HG03457 (cell line): Measurements from ENCODE around the gene INPP4B.

ENCODE experiments used
- ATAC-seq: cut with Tn5 transposase; IDR thresholded peaks from one replicate; pipeline ENCODE4 v1.9.1; 2021; ENCODE audit warnings: moderate number of reproducible peaks; ENCODE audit not compliant: unreplicated experiment

Gene INPP4B

DNA sequence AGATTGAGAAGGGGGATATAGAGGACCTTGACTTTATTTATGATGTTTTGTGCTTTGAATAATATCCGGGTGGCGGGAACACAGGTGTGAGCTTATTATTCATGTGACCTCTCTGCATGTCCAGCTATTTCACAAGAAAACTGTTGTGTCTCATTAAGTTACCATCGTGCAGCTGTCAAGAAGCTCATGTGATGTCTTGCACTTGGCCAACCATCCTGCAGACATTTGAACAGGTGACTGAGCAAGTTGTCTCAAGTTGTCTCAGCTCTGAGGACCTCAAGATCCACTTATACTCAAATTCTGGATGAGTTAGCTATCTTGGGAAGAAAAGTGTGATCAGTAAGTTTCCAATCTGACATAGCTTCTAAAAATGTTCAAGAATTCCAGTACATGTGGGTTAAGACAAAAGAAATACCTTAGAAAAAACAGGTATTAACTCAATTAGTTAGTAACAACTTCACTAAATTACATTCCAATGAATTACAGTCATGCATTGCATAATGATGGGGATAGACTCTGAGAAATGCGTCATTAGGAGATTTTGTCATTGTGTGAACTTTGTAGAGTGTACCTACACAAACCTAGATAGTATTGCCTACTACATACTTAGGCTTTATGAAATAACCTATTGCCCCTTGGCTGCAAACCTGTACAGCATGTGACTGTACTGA, 462.2 kb downstream of the INPP4B start:
- ATAC-seq: no peak

DNA sequence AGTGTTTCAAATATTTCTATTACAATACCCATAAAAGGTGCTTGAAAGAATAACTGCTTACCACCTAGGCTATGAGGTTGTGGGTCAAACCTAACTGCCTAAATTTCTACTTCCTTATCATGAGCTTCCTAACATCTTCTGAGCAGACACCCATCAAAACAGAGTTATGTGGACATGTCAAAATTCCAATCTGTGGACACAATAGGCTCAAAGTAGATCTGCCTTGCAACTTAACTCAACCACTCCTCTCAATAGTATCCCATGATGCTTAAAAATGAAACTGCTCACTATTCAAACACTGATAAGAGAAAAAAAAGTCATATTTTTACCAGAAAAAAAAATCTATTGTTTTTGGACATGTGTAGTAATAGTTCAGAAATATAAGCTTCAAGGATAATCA, 462.7 kb downstream of the INPP4B start:
- ATAC-seq: no peak

DNA sequence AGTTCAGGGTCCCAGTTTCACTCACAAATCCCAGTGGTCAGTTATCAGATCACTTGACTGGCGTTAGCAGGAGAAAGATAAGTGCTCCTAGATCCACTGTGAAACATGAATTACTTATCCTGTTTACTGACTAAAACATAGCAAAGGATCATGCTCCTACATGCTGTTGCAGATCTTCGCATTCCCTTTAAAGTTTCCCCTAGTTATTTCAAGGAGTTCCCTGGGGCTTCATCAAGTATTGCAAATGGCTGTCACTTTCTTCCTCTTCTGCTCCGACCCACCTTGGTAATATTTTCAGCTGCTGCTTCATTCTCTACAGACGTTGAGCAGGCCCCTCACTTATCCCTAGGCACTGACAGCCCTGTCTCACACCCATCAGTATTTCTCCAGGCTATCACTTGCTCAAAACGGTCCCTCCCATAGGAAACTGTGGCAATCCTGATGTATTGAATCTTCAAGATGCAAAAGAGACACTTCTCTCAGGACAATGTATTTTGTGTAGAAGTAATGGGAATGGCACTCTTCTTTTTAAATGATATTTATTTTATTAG, 466.0 kb downstream of the INPP4B start:
- ATAC-seq: no peak

DNA sequence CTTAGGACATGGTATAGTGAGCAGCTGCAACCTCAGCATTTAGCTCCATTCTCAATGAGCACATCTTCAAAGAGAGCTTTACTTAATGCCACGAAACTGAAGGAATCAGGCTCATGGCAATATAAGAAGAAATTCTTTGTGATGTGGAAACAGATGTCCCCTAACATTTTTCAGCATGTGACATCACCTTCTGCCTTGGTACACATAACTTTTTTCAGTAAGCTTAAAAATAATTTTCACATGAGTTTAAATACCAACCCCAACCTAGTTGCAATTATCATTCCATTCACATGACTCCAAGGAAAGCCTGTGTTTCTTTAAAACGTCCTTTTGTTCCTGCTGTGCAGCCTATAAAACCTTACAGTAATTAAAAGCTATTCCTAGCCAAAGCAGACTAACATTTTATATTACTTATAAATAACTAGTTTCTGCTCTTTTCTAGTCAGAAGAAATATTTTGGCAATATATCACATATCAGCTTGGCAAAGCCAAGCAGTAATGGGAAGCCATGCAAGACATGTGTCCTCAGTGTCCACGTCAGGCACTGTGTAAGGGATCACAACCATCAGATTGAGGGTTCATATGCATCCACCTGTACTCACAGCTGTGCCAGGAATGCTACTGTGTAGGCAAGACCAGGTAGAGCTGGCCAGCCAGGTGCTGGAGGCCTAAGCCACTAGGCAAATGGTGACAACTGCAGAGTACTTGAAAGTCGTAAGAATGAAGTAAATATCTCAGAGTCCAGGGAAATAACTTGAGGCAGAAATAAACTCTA, 466.6 kb downstream of the INPP4B start:
- ATAC-seq: no peak

GRCh38 chr4:142378179-142378578, 467.9 kb downstream of the INPP4B start:
- ATAC-seq: no peak

DNA sequence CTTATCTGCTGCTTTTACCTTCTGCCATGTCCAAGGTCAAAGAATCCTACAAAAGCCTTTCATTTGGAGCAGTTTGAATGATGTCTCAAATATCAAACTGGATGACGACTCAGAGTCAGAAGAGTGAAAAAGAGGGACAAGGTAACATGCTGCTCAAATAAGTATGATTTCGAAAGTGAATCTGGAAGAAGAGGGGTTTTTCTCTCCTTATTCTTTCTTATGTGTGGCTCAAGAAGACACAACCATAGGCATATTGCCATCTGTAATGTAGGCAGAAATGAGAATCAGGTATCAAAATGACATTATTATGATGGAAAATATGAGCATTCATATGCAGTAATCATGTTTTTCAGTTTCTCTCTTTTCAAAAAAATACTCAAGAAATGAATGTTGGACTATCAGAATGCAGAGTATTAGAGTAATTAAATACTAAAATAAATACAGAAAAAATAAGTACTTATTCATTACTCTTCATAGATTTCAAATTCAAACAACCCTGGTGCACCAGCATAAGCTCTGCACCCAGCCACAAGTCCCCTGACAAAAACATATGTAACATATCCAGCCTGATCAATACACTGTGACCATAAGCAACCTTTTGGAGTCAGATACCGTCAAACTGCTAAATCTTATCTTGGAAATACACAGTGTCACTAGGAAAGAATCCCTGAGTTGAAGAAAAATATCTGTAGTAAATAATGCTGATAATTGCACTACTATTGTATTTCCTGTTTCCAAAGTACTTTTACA, 468.6 kb downstream of the INPP4B start:
- no peak for ATAC-seq

- ATAC-seq: no peak
Observed at GRCh38 chr4:142376204-142376603, 469.9 kb downstream of the INPP4B start.

DNA sequence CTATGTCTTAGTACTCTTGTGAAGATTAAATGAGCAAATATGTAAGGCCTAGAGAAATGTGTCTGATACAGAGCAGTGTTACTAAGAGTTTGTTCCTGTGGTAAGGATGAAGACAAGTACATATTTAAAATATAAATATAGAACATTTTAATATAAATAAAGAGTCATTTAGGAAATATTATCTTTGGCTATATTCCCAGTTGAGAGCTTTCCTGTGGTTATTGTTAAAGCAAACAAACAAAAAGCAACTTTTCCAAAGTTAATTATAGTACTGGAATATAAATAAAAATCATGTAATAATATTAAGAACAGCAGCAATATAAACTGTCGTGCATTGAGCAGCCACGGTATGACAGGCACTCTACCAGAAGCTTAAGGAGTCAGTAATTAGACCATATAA, 472.5 kb downstream of the INPP4B start:
- no peak for ATAC-seq

DNA sequence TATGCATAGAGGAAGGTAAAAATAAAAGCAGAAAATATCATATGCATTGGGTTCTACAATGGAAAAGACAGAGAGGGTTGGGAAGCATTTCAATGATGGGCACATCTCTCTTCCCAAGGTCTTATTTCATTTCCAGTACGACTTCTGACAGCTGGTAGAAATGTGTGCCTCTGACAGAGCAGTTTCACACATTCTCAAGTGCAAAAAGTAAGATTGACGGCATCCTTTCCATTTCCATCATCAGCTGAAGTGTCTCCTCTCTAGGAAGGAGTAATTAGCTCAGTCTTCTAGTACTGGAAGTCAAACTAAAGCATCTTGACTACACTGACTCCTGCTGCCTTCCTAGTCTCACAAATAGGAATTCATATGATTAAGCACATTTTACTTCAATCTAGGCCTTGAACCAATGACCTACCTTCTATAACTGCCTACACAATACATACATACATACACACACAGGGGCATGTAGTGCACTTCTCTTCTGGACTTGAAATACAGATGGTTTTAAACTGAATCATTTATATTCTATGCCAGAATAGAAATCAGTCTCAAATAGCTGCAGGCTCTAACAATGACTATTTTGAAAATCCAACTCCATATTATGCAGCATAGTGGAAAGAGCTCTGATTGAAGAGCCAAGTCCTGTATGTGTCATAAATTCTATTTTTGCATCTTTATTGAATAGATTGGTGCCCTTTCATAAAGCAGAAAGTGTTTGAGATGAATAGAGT, 473.4 kb downstream of the INPP4B start:
- no peak for ATAC-seq

DNA sequence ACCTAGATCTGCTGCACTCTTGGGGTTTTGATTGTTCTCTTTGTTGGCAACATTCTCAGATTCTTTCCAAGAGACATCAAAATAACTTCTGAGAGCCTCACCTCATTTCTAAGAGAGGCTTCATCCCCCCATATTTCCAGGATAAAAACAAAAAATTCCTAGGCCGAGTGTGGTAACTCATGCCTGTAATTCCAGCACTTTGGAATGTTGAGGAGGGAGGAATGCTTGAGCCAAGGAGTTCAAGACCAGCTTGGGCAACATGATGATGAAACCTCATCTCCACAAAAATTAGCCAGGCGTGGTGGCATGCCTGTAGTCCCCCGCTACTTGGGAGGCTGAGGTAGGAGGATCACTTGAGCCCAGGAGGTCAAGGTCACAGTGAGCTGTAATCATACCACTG, 477.0 kb downstream of the INPP4B start:
- ATAC-seq: no peak

DNA sequence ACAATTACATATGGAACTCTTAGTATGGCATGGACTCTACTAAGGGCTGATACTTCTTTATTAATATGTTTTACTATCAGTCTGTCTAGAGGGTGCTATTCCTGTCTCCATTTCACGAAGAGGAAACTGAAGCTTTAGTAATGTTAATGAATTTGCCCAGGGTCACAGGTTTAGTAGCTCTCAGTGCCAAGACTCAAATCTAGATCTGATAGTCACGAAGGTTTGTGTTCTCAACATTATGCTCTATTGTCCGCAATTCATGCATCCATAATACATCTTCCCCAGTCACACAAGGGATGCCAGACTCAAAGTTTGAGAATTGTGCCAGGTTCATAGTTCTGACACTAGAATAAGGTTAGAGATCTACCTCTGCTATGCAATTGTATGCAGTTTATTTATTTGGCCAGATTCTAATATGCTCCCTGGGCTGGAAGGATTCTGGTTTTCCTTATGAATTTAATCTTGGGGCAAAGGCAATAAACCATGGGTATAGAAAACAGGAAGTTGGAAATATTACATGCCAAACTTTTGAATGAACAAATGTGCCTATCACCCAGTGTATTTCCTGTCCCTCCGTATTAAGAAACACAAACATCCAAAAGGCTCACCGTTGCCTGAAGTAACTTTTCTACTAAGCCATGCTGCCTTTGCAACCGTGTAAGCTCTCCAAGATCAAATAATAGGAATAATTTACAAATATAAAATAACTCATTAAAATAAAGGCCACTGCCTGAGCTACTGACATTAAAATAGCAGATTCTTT, 478.5 kb downstream of the INPP4B start:
- no peak for ATAC-seq

GRCh38 chr4:142366769-142367181, 479.3 kb downstream of the INPP4B start:
- ATAC-seq: no peak

DNA sequence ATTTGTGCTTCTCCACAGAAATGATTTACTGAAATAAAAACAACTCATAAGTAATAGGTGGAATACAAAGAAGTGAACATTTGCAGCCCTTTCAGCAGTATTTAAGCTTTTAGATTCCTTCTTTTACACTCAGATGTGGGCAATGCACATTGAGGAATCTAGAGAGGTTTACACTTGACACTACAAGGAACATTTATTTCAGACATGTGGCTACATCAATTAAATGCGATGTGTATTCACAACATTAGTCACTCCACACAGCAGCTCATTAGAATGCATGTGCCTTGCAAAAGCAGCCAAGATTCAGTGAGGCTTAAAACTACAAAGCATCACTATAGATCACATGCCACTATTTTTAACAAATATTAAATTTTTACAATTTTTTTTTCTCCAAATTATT, 480.7 kb downstream of the INPP4B start:
- ATAC-seq: no peak

DNA sequence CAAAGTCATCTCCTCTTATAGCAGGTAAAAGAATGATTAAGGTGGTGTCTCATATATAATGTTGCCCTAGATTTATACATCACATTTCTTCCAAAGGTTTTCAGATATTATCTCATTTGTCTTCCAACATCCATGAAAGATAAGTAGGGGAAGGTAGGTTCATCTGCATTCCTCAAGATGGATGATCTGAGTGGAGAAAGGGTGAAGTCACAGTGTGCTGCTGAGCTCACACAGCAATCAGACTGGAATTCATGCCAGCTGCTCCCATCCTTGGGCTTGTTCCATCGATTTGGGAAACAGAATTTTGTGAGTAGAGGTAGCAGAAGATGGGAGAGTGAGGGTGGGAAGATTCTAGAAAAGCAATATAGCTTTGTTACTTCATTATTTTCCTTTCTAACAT, 482.4 kb downstream of the INPP4B start:
- no peak for ATAC-seq

DNA sequence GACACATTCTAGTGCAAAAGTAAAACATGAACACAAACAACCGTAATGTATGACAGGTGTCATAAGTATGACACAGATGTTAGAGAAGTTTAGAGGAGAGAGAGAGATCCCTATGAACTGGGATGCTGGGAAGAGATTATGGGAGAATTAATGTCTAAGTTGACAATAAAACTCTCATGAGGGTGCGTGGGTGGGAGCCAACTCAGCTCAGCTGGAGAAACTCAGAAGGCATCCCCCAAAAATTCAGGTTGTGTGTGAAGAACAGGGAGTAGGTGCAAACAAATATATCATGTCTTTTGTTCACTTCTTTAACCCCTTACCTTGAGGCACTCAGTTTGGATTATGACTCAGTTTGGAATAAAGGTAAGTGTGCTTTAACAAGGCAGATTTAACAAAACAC, 484.1 kb downstream of the INPP4B start:
- no peak for ATAC-seq

DNA sequence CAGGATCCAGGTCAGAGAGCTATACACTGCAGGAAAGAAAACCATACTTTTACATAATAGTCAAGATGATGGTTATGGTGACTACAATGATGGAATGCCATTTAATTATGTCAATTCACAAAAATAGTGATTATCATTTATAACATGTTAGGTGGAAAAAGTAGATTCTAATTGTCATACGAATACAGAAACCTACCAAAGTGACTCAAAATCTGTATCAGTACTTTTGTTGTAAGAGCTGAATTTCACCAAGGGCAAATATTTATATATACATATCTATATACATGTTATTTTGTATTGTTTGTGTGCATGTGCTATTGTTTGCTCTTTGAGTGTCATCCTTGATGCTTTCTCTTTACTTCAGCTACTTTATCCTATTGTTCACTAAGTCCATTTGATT, 485.4 kb downstream of the INPP4B start:
- no peak for ATAC-seq

DNA sequence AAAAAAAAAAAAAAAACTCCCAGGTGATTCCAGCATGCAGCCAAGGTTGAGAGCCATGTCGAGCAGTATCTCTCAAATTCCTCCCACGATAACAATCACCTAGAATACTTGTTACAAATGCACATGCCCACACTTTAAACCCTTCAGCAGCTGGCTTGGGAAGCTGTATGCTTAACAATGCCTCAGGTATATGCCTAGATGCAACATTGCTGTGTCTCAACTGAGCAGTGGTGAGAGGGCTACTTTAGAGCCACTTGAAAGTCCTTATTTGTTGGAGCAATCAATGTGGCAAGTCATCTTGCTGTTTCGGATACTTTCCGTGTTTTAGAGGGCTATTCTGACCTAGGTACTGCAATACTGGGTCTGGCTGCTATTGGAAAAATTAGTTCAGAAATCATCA, 487.4 kb downstream of the INPP4B start:
- no peak for ATAC-seq

DNA sequence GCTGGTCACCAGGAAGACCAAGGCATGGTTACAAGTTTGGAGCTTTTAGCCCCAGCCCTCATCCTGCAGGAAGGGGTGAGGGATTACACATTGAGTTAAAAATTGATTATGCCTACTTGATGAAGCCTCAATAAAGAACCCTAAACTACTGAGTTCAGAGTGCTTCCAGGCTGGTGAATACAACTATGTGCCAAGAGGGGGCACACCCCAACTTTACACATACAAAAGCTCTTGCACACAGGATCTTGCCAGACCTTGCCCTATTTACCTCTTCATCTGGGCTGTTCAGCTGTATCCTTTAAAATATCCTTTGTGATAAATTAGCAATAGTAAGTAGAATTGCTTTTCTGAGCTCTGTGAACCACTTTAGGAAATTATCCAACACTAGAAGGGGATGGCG, 489.3 kb downstream of the INPP4B start:
- no peak for ATAC-seq

GRCh38 chr4:142356118-142356759, 489.9 kb downstream of the INPP4B start:
- no peak for ATAC-seq

DNA sequence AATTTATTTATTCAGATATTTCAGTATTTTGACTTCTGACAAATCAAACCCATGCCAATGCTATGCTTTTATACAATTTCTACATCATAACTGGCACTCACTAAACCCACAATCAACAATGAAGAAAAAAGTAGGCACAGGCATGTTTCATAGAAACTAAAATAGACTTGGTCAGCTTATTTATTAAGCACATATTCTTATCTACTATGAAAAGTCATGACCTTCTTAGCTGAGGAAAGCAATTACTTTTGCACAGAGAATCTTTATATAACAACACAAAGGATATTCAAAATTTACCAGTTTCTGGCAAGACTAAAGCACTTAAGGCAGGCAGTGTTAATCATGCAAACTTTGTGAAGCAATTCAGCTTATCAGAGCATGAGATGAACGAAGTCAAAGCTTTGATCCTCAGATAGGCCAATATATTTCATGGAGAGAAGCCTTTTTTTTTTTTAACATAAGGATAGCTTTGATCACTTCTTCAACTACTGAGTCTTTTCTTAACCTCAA, 490.6 kb downstream of the INPP4B start:
- ATAC-seq: no peak
